OCI-LY3 (cell line): Measurements from ENCODE around the gene MIOX.

ENCODE experiments used
- H2AFZ ChIP-seq: fragments of 200-600, 300-600 bp; shearing (Covaris generic); 2 replicates; pipeline ENCODE4 v1.6.0; 2014; ENCODE audit warnings: antibody characterized with exemption, low read depth, low read length
- H3K27ac ChIP-seq: fragments of 200-600, 300-600 bp; sonication (generic); 2 replicates; pipeline ENCODE4 v1.5.1; 2014; ENCODE audit warnings: mild to moderate bottlenecking, low read length, moderate library complexity, mixed read lengths
- H3K27me3 ChIP-seq: fragments of 200-600, 300-600 bp; sonication (generic); 2 replicates; pipeline ENCODE4 v1.6.1; 2014; ENCODE audit warnings: low read depth, low read length, mixed read lengths
- H3K36me3 ChIP-seq: fragments of 200-600, 300-600 bp; sonication (generic); replicated peaks from 2 replicates; pipeline ENCODE3; 2014; ENCODE audit warnings: low read depth, low read length, mixed read lengths
- H3K4me1 ChIP-seq: fragments of 300-600, 200-600 bp; sonication (generic); 2 replicates; pipeline ENCODE4 v1.6.1; 2014; ENCODE audit warnings: low read length, mixed read lengths
- H3K4me2 ChIP-seq: fragments of 200-600, 300-600 bp; sonication (generic); 2 replicates; pipeline ENCODE4 v1.6.1; 2014; ENCODE audit warnings: low read length, mixed read lengths
- H3K4me3 ChIP-seq: fragments of 300-600, 200-600 bp; sonication (generic); 2 replicates; pipeline ENCODE4 v1.5.1; 2014; ENCODE audit warnings: antibody characterized with exemption, mild to moderate bottlenecking, low read length, moderate library complexity
- H3K79me2 ChIP-seq: fragments of 300-600, 200-600 bp; shearing (Covaris generic); 2 replicates; pipeline ENCODE4 v1.6.1; 2014; ENCODE audit warnings: mild to moderate bottlenecking, low read length, mixed read lengths
- H3K9ac ChIP-seq: fragments of 300-600, 200-600 bp; shearing (Covaris generic); 2 replicates; pipeline ENCODE4 v1.6.0; 2014; ENCODE audit warnings: mild to moderate bottlenecking, low read length, moderate library complexity
- H3K9me3 ChIP-seq: fragments of 200-600, 300-600 bp; shearing (Covaris generic); 2 replicates; pipeline ENCODE4 v1.6.1; 2014; ENCODE audit warnings: low read length, mixed read lengths; ENCODE audit not compliant: insufficient read depth
- H4K20me1 ChIP-seq: fragments of 200-600, 300-600 bp; sonication (generic); 2 replicates; pipeline ENCODE4 v1.6.1; 2016; ENCODE audit warnings: low read length, mixed read lengths; ENCODE audit not compliant: insufficient read depth
- CTCF ChIP-seq: fragments of 200-600, 300-600 bp; sonication (generic); IDR thresholded peaks from 2 replicates; pipeline ENCODE4 v1.5.1; 2014; ENCODE audit warnings: antibody characterized with exemption, low read length, low read depth
- EZH2phosphoT487 ChIP-seq: fragments of 200-600 bp; shearing (Covaris generic); IDR thresholded peaks from 2 replicates; pipeline ENCODE4 v1.6.1; 2018; ENCODE audit warnings: antibody characterized with exemption, mixed run types, low read depth

MIOX gene

GRCh38 chr22:50535113-50535512 is 48.5 kb downstream of the MIOX start:
- Histone ChIP-seq H3K4me2 (peak overlapping the region; percentile 50), H3K79me2 (no peaks in the 10 kb centered on the region), H3K9ac (peak overlapping the region; percentile 50; the same call in 1 of the 2 replicates), H3K9me3 (no peaks in the 10 kb centered on the region), H3K36me3 (peaks cover 3% of the 10 kb centered on the region), H3K4me1 (peaks cover 63% of the 10 kb centered on the region), H4K20me1 (no peaks in the 10 kb centered on the region), H3K27ac (peak overlapping the region; percentile 59; the same call in 1 of the 2 replicates), H3K4me3 (peak overlapping the region; percentile 58), H2AFZ (no peak overlapping the region), H3K27me3 (no peaks in the 10 kb centered on the region)
- no peak for TF ChIP-seq CTCF

- H2AFZ ChIP-seq = no peak overlapping the region
- no peak overlapping the region for H3K9ac ChIP-seq
- no peak overlapping the region for H3K4me3 ChIP-seq
- H3K9me3 ChIP-seq = no peaks in the 10 kb centered on the region
- peaks cover 3% of the 10 kb centered on the region for H3K36me3 ChIP-seq
- H3K79me2 ChIP-seq = no peaks in the 10 kb centered on the region
- peaks cover 71% of the 10 kb centered on the region for H3K4me1 ChIP-seq
- H4K20me1 ChIP-seq = no peaks in the 10 kb centered on the region
- no peak overlapping the region for H3K27ac ChIP-seq
- TF ChIP-seq CTCF (no peak), EZH2phosphoT487 (no peak)
- no peak overlapping the region for H3K4me2 ChIP-seq
- H3K27me3 ChIP-seq = no peaks in the 10 kb centered on the region
These were observed 49.6 kb downstream of the MIOX start for GRCh38 chr22:50536226-50536625.

- Histone ChIP-seq H2AFZ (no peak overlapping the region), H3K36me3 (peaks cover 3% of the 10 kb centered on the region), H3K4me1 (peaks cover 82% of the 10 kb centered on the region), H4K20me1 (no peaks in the 10 kb centered on the region), H3K9ac (peak overlapping the region; percentile 50; the same call in 1 of the 2 replicates), H3K4me3 (0 out of 2 replicates have a peak overlapping the region, but pooled peaks have one; percentile 50), H3K27ac (peak overlapping the region; percentile 100), H3K4me2 (peak overlapping the region; percentile 65), H3K9me3 (no peaks in the 10 kb centered on the region), H3K27me3 (no peaks in the 10 kb centered on the region), H3K79me2 (no peaks in the 10 kb centered on the region)
- TF ChIP-seq EZH2phosphoT487 (no peak), CTCF (no peak)
These were observed 51.1 kb downstream of the MIOX start for GRCh38 chr22:50537765-50538164.
